IPS-18a (cell line): ENCODE data around the gene CAPN2.

Experiments used
- H3K27ac ChIP-seq: one replicate; pipeline ENCODE4 v1.5.1; 2013; ENCODE audit warnings: low read length
- H3K27me3 ChIP-seq: one replicate; pipeline ENCODE4 v1.6.1; 2013; ENCODE audit warnings: mild to moderate bottlenecking, low read length; ENCODE audit not compliant: control insufficient read depth, insufficient read depth
- H3K36me3 ChIP-seq: one replicate; pipeline ENCODE4 v1.6.1; 2013; ENCODE audit warnings: low read depth, low read length; ENCODE audit not compliant: control insufficient read depth
- H3K4me1 ChIP-seq: one replicate; pipeline ENCODE4 v1.6.1; 2013; ENCODE audit warnings: low read depth, low read length; ENCODE audit not compliant: control insufficient read depth
- H3K4me3 ChIP-seq: one replicate; pipeline ENCODE4 v1.5.1; 2013; ENCODE audit warnings: low read length
- H3K9ac ChIP-seq: one replicate; pipeline ENCODE4 v1.6.1; 2013; ENCODE audit warnings: mild to moderate bottlenecking, low read length, moderate library complexity
- H3K9me3 ChIP-seq: one replicate; pipeline ENCODE4 v1.6.1; 2013; ENCODE audit warnings: low read depth, low read length; ENCODE audit not compliant: control insufficient read depth

CAPN2 gene

DNA sequence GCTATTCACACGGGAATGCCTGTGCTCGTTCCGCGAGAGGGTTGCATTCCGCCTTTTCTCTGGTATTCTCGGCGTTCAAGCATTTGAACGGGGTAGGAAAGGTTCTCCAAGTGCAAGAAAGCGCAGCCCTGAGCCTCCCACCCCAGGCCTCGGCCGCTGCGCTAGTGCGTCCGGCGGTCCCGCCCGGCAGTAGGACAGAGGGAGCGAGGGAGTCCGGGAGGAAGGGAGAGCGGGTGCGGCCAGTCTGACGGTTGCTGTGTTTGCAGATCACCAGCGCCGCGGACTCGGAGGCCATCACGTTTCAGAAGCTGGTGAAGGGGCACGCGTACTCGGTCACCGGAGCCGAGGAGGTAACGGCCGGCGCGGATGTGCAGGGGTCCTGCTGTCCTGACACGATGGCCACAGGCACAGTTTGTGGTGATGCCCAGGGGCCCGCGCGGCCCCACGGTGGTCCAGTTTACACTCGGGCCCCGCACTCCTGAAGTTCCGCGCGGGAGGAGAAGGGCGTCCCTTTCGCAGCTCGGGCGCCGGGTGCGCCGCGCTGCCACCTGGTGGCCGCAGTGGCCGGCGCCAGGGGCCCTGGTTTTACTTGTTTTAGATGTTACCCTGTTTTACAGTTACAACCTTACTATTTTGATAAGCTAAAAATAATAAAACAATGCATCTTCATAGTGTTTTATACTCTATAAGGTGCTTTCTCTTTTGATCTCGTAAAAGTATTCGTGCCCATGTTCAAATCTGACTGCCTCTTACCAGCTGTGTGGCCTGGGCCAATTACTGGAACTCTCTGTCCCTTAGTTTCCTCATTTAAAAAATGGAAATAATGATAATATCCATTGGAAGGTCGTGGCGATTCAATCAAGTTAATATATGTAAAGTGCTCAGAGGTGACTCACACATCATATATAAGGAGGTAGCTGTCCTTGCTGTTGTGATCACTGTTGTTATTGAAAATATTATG lies 36.7 kb downstream of the CAPN2 start:
- Histone ChIP-seq H3K9ac (peak overlapping the region; percentile 66), H3K4me1 (peaks cover 9% of the 10 kb centered on the region), H3K9me3 (no peaks in the 10 kb centered on the region), H3K27me3 (peaks cover 22% of the 10 kb centered on the region), H3K4me3 (peak overlapping the region; percentile 79), H3K36me3 (peaks cover 5% of the 10 kb centered on the region), H3K27ac (no peak overlapping the region)

DNA sequence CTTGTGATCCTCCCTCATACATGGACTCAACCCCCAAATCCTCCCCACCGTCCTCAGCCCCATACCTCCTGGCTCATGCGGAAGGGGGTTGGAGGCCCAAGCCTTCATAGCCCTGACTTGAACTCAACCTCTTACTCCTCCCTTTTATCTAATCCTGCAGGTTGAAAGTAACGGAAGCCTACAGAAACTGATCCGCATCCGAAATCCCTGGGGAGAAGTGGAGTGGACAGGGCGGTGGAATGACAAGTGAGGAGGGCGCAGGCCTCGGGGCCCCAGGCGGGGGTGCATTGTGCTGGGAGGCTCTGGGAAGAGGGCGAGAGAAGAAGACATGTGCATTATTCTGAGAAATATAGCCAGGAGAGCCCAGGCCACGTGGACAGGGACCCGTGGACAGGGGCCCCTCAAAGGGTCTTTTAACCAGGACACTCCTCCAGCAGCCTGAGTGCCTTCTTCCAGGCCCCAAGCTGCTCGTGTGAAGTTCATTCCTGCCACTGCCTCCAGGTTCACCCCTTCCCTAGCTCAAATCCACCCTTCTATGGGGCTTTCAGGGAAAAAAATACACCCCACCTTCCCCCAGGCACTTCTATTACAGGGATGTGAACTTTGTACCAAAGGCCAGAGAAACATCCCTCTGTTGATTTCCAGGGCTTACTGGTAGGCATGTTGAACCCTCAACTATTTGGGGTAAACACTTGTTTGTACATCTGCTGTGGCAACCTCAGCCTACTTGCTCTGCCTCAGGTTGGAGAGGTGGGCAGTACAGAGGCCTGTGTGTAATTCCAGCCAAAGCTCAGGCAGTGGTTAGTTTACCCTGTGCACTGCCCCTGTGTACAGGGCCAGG lies 38.6 kb downstream of the CAPN2 start:
- no peak overlapping the region for H3K27ac ChIP-seq
- no peak overlapping the region for H3K9ac ChIP-seq
- peaks cover 22% of the 10 kb centered on the region for H3K27me3 ChIP-seq
- no peak overlapping the region for H3K4me3 ChIP-seq
- H3K9me3 ChIP-seq = no peaks in the 10 kb centered on the region
- peaks cover 5% of the 10 kb centered on the region for H3K36me3 ChIP-seq
- H3K4me1 ChIP-seq = peaks cover 9% of the 10 kb centered on the region

DNA sequence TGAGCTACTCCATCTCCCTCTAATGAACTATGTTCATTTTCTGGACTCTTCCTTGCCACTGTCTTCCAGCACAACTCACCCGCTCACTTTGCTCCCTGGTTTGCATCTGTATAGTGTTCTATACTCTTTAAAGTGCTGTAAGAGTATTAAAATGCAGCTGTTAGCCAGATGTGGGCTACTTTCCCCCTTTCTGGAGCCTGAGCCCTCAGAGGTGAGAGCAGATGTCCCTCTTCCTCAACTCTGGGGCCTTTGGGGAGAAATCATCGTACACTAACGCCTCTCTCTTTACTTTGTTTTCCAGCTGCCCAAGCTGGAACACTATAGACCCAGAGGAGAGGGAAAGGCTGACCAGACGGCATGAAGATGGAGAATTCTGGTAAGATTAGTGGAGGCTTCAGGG lies 39.4 kb downstream of the CAPN2 start:
- Histone ChIP-seq H3K36me3 (peaks cover 5% of the 10 kb centered on the region), H3K27me3 (peaks cover 22% of the 10 kb centered on the region), H3K4me1 (peaks cover 9% of the 10 kb centered on the region), H3K27ac (no peak overlapping the region), H3K9ac (no peak overlapping the region), H3K9me3 (no peaks in the 10 kb centered on the region), H3K4me3 (no peak overlapping the region)

DNA sequence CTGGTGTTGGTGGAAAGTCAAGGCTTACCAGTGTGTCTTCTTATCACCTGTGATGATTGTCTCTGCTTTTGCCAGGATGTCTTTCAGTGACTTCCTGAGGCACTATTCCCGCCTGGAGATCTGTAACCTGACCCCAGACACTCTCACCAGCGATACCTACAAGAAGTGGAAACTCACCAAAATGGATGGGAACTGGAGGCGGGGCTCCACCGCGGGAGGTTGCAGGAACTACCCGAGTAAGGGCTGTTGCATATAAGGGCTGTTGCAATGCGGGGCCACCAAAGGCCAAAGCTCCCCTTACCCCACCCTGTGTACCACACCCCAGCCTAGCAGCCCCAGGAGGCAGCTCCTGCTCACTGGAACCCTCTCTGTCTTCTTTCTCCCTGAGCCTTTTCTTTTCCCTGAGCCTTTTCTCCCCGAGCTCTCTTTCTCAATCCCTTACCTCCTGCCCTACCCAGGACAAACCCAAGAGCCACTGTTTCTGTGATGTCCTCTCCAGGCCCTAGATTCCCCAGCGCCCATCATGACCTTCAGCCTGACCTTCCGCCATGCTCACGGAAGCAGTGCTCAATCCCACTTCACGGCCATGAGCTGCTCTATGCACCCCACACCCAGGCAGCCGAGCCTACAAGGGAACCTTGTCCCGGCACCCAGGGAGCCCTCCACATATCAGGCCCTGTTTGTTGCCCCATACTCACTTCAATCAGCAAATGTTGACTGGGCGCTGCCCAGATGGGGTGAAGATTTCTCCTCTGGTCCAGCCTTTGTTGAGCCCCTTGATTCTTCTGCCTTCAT lies 40.6 kb downstream of the CAPN2 start:
- Histone ChIP-seq H3K9me3 (no peaks in the 10 kb centered on the region), H3K9ac (no peak overlapping the region), H3K4me3 (no peak overlapping the region), H3K27ac (no peak overlapping the region), H3K36me3 (peaks cover 5% of the 10 kb centered on the region), H3K4me1 (peaks cover 9% of the 10 kb centered on the region), H3K27me3 (peaks cover 11% of the 10 kb centered on the region)

DNA sequence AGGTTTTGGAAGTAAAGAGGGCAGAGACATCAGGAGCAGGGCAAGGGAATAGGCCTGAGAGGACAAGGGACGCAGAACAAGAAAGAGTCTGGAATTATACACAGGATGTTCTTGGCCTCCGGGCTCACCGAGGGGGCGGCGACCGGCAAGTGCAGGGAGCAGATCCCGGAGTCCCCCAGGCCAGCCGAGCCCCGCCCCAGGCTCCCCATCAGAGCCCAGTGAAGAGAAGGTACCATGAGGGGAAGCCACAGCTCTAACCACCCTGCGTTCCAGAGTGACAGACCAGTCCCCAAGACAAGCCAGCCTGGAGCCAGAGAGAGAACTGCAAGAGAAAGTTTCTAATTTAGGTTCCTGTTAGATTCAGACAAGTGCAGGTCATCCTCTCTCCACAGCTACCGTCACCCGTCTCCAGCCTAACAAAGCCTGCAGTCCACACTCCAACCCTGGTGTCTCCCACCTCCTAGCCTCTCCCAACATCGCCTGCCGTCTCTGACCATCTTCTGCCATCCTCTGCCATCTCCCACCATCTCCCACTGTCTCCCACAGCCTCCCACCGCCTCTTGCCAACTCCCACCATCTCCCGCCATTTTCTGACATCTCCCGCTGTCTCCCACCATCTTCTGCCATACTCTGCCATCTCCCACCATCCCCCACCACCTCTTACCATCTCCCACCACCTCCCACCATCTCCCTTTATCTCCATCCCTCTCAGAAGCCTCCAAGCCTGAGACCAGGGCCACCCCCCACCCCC lies 42.5 kb downstream of the CAPN2 start:
- no peaks in the 10 kb centered on the region for H3K9me3 ChIP-seq
- H3K27me3 ChIP-seq = no peaks in the 10 kb centered on the region
- no peak overlapping the region for H3K9ac ChIP-seq
- H3K36me3 ChIP-seq = peaks cover 5% of the 10 kb centered on the region
- no peak overlapping the region for H3K27ac ChIP-seq
- H3K4me3 ChIP-seq = no peak overlapping the region
- peaks cover 9% of the 10 kb centered on the region for H3K4me1 ChIP-seq

DNA sequence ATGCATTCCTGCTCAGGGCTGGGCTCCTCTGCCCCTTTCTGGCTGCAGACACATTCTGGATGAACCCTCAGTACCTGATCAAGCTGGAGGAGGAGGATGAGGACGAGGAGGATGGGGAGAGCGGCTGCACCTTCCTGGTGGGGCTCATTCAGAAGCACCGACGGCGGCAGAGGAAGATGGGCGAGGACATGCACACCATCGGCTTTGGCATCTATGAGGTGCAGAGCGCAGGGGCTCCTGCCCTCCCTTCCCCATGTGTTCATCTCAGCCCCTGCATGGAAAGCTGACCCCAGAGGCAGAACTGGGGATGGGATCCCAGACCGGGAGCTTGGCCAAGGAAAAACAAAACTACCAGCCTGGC lies 43.1 kb downstream of the CAPN2 start:
- Histone ChIP-seq H3K27me3 (no peaks in the 10 kb centered on the region), H3K9me3 (no peaks in the 10 kb centered on the region), H3K4me1 (peaks cover 9% of the 10 kb centered on the region), H3K9ac (no peak overlapping the region), H3K27ac (no peak overlapping the region), H3K4me3 (no peak overlapping the region), H3K36me3 (peaks cover 5% of the 10 kb centered on the region)

DNA sequence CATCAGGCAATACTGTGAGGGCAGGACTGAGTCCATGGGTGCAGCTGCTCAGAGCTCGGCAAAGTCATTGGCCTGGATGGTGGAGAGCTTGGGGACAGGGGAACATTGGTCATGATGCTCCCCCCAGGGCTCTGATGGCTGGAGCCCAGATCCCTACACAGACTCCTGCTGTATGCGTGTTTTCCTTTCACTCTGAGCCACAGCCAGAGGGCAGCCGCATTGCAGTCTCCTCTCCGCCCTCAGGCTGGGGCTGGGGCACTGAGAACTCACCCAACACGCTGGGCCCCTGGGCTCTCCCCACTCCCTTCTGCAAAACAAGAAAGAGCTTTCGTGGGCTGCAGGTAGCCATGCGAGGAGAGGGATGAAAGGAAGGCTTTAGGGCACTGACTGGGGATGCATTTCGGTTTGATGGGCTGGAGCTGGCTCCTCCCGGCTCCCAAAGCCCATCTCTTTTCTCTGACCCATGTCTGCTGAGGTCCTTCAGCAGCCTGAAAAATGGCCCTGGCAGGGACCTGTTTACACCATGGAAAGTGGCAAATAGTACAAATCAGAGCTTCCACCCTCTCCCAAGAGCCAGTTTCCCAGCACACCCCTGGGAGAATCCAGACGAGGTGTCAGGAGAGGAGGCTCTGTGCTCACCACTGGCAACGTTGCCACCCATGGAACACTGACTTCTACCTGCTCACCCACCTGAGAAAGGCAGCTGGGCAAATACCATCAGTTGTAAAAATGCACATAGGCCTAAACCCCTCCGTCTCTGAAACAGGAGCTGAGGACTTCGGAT lies 43.8 kb downstream of the CAPN2 start:
- Histone ChIP-seq H3K4me1 (peaks cover 9% of the 10 kb centered on the region), H3K27ac (no peak overlapping the region), H3K36me3 (peaks cover 3% of the 10 kb centered on the region), H3K4me3 (no peak overlapping the region), H3K27me3 (no peaks in the 10 kb centered on the region), H3K9ac (no peak overlapping the region), H3K9me3 (no peaks in the 10 kb centered on the region)

DNA sequence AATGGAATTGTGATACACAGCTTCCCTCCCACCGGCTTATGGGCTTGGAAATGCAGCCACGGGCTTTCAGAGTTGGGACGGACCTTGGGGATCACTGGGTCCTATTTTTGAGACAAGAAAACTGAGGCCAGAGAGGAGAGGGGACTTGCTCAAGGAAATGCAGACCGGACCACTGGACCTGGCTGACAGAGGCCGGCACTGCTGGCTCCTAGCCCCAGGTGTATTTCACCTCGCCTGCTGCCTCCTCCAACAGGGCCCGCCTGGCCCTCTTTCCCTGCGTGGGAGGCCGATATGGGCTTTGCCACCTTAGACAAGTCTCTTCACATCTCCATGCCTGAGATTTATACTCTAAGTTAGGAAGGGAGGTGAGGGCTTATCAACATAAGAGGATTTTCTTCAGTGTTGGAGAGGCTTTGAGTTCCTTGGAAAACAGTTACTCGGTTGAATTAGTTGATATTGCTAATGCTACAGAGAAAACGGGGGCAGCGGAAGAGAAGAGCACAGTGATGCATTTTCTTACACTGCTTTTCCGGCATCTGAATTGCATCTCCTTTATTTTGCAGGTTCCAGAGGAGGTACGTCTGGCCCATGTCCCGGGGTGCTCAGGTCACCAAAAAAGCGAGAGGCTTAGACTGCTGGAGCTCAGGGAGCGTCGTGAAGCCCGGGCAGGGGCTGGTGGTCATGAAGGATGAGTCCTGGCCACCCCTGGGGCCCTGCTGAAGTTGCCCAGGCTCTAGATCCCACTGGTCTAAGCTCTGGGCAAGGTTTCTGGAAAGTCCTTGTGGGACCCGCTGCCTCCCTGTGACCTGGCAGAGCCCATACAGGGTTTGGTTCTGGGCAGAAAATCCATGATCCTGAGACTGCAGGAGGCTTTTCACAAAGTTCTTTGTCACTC lies 44.7 kb downstream of the CAPN2 start:
- no peaks in the 10 kb centered on the region for H3K36me3 ChIP-seq
- H3K9ac ChIP-seq = no peak overlapping the region
- no peaks in the 10 kb centered on the region for H3K9me3 ChIP-seq
- H3K4me3 ChIP-seq = no peak overlapping the region
- no peaks in the 10 kb centered on the region for H3K27me3 ChIP-seq
- peaks cover 9% of the 10 kb centered on the region for H3K4me1 ChIP-seq
- H3K27ac ChIP-seq = no peak overlapping the region

DNA sequence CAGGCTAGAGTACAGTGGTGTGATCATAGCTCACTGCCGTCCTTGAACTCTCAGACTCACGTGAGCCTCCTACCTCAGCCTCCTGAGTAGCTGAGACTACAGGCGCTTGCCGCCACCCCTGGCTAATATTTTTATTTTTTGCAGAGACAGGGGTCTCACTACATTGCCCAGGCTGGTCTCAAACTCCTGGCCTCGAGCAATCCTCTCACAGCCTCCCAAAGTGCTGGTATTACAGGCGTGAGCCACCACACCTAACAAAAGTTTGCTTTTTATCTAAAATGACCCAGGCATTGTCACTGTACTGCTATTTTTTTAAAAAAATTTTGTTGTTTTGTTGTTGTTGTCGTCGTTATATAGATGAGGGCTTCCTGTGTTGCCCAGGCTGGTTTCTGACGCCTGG lies 46.4 kb downstream of the CAPN2 start:
- H3K36me3 ChIP-seq = no peaks in the 10 kb centered on the region
- no peak overlapping the region for H3K9ac ChIP-seq
- no peaks in the 10 kb centered on the region for H3K4me1 ChIP-seq
- H3K4me3 ChIP-seq = no peak overlapping the region
- no peaks in the 10 kb centered on the region for H3K27me3 ChIP-seq
- no peak overlapping the region for H3K27ac ChIP-seq
- H3K9me3 ChIP-seq = no peaks in the 10 kb centered on the region

DNA sequence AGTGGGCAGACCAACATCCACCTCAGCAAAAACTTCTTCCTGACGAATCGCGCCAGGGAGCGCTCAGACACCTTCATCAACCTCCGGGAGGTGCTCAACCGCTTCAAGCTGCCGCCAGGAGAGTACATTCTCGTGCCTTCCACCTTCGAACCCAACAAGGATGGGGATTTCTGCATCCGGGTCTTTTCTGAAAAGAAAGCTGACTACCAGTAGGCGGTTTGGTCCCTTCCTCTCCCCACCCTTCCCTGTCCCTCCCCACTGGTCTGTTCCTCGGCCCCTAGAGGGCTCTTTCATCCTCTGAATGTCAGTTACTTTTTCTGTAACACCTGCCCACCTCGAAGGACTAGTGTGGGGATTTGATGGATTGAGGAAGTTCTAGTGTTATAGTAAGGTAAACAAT lies 46.9 kb downstream of the CAPN2 start:
- Histone ChIP-seq H3K4me3 (no peak overlapping the region), H3K9me3 (no peaks in the 10 kb centered on the region), H3K36me3 (no peaks in the 10 kb centered on the region), H3K9ac (no peak overlapping the region), H3K27me3 (no peaks in the 10 kb centered on the region), H3K27ac (no peak overlapping the region), H3K4me1 (no peaks in the 10 kb centered on the region)
